Smooth muscle cell of bladder (primary cell): Measurements from ENCODE around the gene CNTN3. TPM values are rescaled to one million over a fixed set of nuclear protein-coding genes. Genes with fewer than 3 reads are reported as not detected.

ENCODE experiments used
- total RNA-seq: library from RNA; depleted of rRNA; stranded (reverse); fragments of >200 nt; gene quantifications from 2 replicates; pipeline ENCODE4 v1.2.3, GENCODE V29; 2014

CNTN3 gene
- 0.28 and 2.4 TPM in 2 replicates for total RNA-seq

DNA sequence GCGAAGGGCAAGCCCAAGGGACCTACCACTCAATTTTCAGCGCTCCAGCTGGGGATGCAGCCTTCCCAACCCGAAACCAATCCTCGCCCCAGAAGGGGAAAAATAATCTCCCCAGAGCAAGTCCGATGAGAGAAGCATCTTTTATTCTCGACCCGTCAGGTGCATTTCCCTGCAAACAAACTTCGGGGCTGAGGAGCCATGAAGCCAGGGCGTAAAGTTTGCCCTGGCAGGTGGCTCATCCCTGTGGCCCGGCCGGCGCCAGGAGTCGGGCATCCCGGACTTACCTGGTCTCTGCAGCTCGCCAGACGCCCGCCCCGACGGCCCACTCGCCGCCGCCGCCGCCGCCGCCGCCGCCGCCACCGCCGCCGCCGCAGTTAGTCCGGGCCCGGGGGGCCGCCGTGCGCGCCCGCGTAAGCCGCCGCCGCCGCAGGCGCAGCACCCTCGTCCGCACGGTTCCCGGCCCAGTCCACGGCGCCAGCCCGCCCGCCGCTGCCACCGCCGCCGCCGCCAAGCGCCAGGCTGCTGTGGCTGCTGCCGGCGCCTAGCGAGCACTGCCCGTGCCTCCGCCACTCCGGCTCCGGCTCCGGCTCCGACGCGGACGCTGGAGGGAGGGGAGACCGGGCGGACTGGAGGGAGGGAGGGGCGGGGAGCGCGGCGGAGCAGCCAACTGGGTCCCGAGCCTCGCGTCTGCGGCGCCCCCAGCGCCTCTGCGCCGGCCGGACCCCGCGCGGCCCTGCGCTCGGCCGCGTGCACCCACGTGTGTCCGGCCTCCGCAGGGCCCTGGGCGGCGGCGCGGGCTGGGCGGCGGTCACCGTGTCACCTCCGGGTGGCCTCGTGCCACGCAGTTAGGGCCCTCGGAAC, at the start of gene CNTN3:
CNTN3 (minus strand) TSS at position 553 of the 861 bp plus-strand sequence. CDS start 93,547 bp downstream, outside the sequence.

